NCI-H1694 (cell line): ENCODE measurements around the gene LAMA1.
"Not testable (repeated sequence)": the region's sequence is repeated elsewhere in the genome, so short reads cannot be mapped to it uniquely, and the experiment has no call there.

Experiments used
- DNase-seq: peaks from one replicate; lab custom pipeline; 2025; lab: John Stamatoyannopoulos, UW

Gene LAMA1

GRCh38 chr18:6949800-6950586 is 167.6 kb downstream of the LAMA1 start:
- no peak for DNase-seq

GRCh38 chr18:6948281-6949055 is 169.1 kb downstream of the LAMA1 start:
- no peak for DNase-seq

- no peak for DNase-seq
Observed at GRCh38 chr18:6947338-6948030, 170.1 kb downstream of the LAMA1 start.

- DNase-seq: no peak
Observed at GRCh38 chr18:6943143-6943542, 174.5 kb downstream of the LAMA1 start.

- DNase-seq: no peak
Observed at GRCh38 chr18:6942742-6943141, 174.9 kb downstream of the LAMA1 start.

GRCh38 chr18:6941996-6942395 is 175.6 kb downstream of the LAMA1 start:
- no peak for DNase-seq

GRCh38 chr18:6940451-6940850 is 177.1 kb downstream of the LAMA1 start:
- no peak for DNase-seq

GRCh38 chr18:6939972-6940371 is 177.6 kb downstream of the LAMA1 start:
- DNase-seq: no peak

- DNase-seq: not testable (repeated sequence)
Observed at GRCh38 chr18:6938403-6938802, 179.2 kb downstream of the LAMA1 start.

GRCh38 chr18:6938003-6938402 is 179.6 kb downstream of the LAMA1 start:
- DNase-seq: no peak

GRCh38 chr18:6934859-6935258 is 182.7 kb downstream of the LAMA1 start:
- DNase-seq: no peak

- DNase-seq: no peak
Observed at GRCh38 chr18:6929370-6930102, 188.1 kb downstream of the LAMA1 start.

- DNase-seq: no peak
Observed at GRCh38 chr18:6928359-6928758, 189.2 kb downstream of the LAMA1 start.

- no peak for DNase-seq
Observed at GRCh38 chr18:6927153-6927552, 190.4 kb downstream of the LAMA1 start.

- DNase-seq: no peak
Observed at GRCh38 chr18:6923220-6923619, 194.4 kb downstream of the LAMA1 start.

- DNase-seq: no peak
Observed at GRCh38 chr18:6921571-6921970, 196.0 kb downstream of the LAMA1 start.

GRCh38 chr18:6920099-6920955 is 197.3 kb downstream of the LAMA1 start:
- peak; percentile 43 for DNase-seq

GRCh38 chr18:6917072-6917471 is 200.5 kb downstream of the LAMA1 start:
- no peak for DNase-seq

GRCh38 chr18:6901286-6901926 is 216.2 kb downstream of the LAMA1 start:
- DNase-seq: no peak

GRCh38 chr18:6891788-6892187 is 225.8 kb downstream of the LAMA1 start:
- DNase-seq: no peak
